Right kidney (tissue), 9 donors: ENCODE measurements around the gene CEACAM16.
"Not testable (repeated sequence)": the region's sequence is repeated elsewhere in the genome, so short reads cannot be mapped to it uniquely, and the experiment has no call there.

Experiments
- DNase-seq: peaks from one replicate; pipeline ENCODE4 v3.0.0-alpha.2; 2016
- long read RNA-seq, 8 donors: transcript quantifications; one replicate each; lab custom pipeline, GENCODE V29; 2026

CEACAM16 gene
- long read RNA-seq, donor 1: 0 reads
- long read RNA-seq, donor 2: 0 reads
- long read RNA-seq, donor 3: 0 reads
- long read RNA-seq, donor 4: 0 reads
- long read RNA-seq, donor 5: 0 reads
- long read RNA-seq, donor 6: 0 reads
- long read RNA-seq, donor 7: 0 reads
- long read RNA-seq, donor 8: 0 reads

GRCh38 chr19:44698492-44699201 lies at the start of gene CEACAM16:
Gene CEACAM16 (plus strand): TSS chr19:44699151. CDS start chr19:44701457, 2,306 bp downstream.
- DNase-seq: no peak

GRCh38 chr19:44649578-44650145 lies 49.3 kb upstream of the CEACAM16 start:
- DNase-seq: no peak

GRCh38 chr19:44653343-44653742 lies 45.6 kb upstream of the CEACAM16 start:
- DNase-seq: no peak

- no peak for DNase-seq
These were observed 44.8 kb upstream of the CEACAM16 start for GRCh38 chr19:44653977-44654774.

- DNase-seq: peak; percentile 64
These were observed 41.6 kb upstream of the CEACAM16 start for GRCh38 chr19:44657211-44657921.

- no peak for DNase-seq
These were observed 40.8 kb upstream of the CEACAM16 start for GRCh38 chr19:44658069-44658733.

GRCh38 chr19:44660081-44660480 lies 38.9 kb upstream of the CEACAM16 start:
- no peak for DNase-seq

- no peak for DNase-seq
These were observed 37.7 kb upstream of the CEACAM16 start for GRCh38 chr19:44661205-44661604.

GRCh38 chr19:44661904-44662303 lies 37.0 kb upstream of the CEACAM16 start:
- DNase-seq: no peak

GRCh38 chr19:44662691-44663385 lies 36.1 kb upstream of the CEACAM16 start:
- peak; percentile 39 for DNase-seq

- DNase-seq: no peak
These were observed 35.0 kb upstream of the CEACAM16 start for GRCh38 chr19:44663996-44664395.

GRCh38 chr19:44664976-44665375 lies 34.0 kb upstream of the CEACAM16 start:
- DNase-seq: no peak

GRCh38 chr19:44666852-44667556 lies 31.9 kb upstream of the CEACAM16 start:
- DNase-seq: no peak

- no peak for DNase-seq
These were observed 29.8 kb upstream of the CEACAM16 start for GRCh38 chr19:44668985-44669764.

- DNase-seq: not testable (repeated sequence)
These were observed 28.9 kb upstream of the CEACAM16 start for GRCh38 chr19:44670027-44670426.

GRCh38 chr19:44671400-44671799 lies 27.6 kb upstream of the CEACAM16 start, which contains the start of gene CEACAM19:
Gene CEACAM19 (plus strand): TSS chr19:44671482. CDS start chr19:44671932, 450 bp downstream.
- no peak for DNase-seq

GRCh38 chr19:44672226-44672625 lies 26.7 kb upstream of the CEACAM16 start:
- no peak for DNase-seq

- DNase-seq: no peak
These were observed 25.4 kb upstream of the CEACAM16 start for GRCh38 chr19:44673510-44673909.

- peak; percentile 50 for DNase-seq
These were observed 23.4 kb upstream of the CEACAM16 start for GRCh38 chr19:44675521-44675920.
